Measurements from ENCODE around the gene RAMACL. TPM values are rescaled to one million over a fixed set of nuclear protein-coding genes. Genes with fewer than 3 reads are reported as not detected.

RAMACL gene
- total RNA-seq, 1 donor from 2014 or later: 0.85 TPM

- Mint-ChIP-seq H3K4me1 (ENCODE audit: unreplicated experiment) (peaks cover 11% of the 10 kb centered on the region), H3K27ac (no peak overlapping the region), H3K36me3 (no peaks in the 10 kb centered on the region), H3K27me3 (peaks cover 29% of the 10 kb centered on the region), H3K4me3 (no peak overlapping the region), H3K9me3 (no peaks in the 10 kb centered on the region)
- no peak for DNase-seq (ENCODE audit: extremely low spot score, unreplicated experiment)
- TF ChIP-seq CTCF (conservative IDR thresholded peaks at IDR 0.05): no peak
These were observed 44.0 kb upstream of the RAMACL start for GRCh38 chr6:166630462-166630861.

GRCh38 chr6:166629628-166630027 is 43.1 kb upstream of the RAMACL start:
- no peak for TF ChIP-seq CTCF (conservative IDR thresholded peaks at IDR 0.05)
- Mint-ChIP-seq H3K9me3 (no peaks in the 10 kb centered on the region), H3K4me1 (ENCODE audit: unreplicated experiment) (peaks cover 16% of the 10 kb centered on the region), H3K36me3 (no peaks in the 10 kb centered on the region), H3K27me3 (peaks cover 29% of the 10 kb centered on the region), H3K4me3 (no peak overlapping the region), H3K27ac (no peak overlapping the region)
- DNase-seq (ENCODE audit: extremely low spot score, unreplicated experiment): no peak

GRCh38 chr6:166627875-166628801 is 41.7 kb upstream of the RAMACL start:
- no peak for DNase-seq (ENCODE audit: extremely low spot score, unreplicated experiment)
- peaks cover 16% of the 10 kb centered on the region for H3K4me1 Mint-ChIP-seq (ENCODE audit: unreplicated experiment)

GRCh38 chr6:166627033-166627874 is 40.8 kb upstream of the RAMACL start, which contains the start of gene RPS6KA2:
TSS of gene RPS6KA2 (minus strand) at chr6:166627251. CDS start at chr6:166627019, 232 bp downstream.
- H3K36me3 Mint-ChIP-seq: no peaks in the 10 kb centered on the region
- peak within 1 kb of the TSS; percentile 91 for H3K4me3 Mint-ChIP-seq
- H3K9me3 Mint-ChIP-seq: no peaks in the 10 kb centered on the region
- peaks cover 16% of the 10 kb centered on the region for H3K4me1 Mint-ChIP-seq (ENCODE audit: unreplicated experiment)
- H3K27me3 Mint-ChIP-seq: peaks cover 29% of the 10 kb centered on the region
- peak; percentile 100 for DNase-seq (ENCODE audit: extremely low spot score, unreplicated experiment)
- TF ChIP-seq CTCF (conservative IDR thresholded peaks at IDR 0.05): no peak
- H3K27ac Mint-ChIP-seq: peak within 1 kb of the TSS; percentile 95

More at GRCh38 chr6:166627875-166628801, 41.7 kb upstream of the RAMACL start:
- Mint-ChIP-seq H3K36me3 (no peaks in the 10 kb centered on the region), H3K4me3 (peak overlapping the region; percentile 91), H3K27ac (peak overlapping the region; percentile 95), H3K9me3 (no peaks in the 10 kb centered on the region), H3K27me3 (peaks cover 29% of the 10 kb centered on the region)
- TF ChIP-seq CTCF (conservative IDR thresholded peaks at IDR 0.05): no peak

- Mint-ChIP-seq H3K4me1 (ENCODE audit: unreplicated experiment) (peaks cover 16% of the 10 kb centered on the region), H3K27ac (peak overlapping the region; percentile 82), H3K9me3 (no peaks in the 10 kb centered on the region), H3K27me3 (peaks cover 29% of the 10 kb centered on the region), H3K4me3 (peak overlapping the region; percentile 87), H3K36me3 (no peaks in the 10 kb centered on the region)
- no peak for TF ChIP-seq CTCF (conservative IDR thresholded peaks at IDR 0.05)
- DNase-seq (ENCODE audit: extremely low spot score, unreplicated experiment): no peak
These were observed 39.9 kb upstream of the RAMACL start for GRCh38 chr6:166626177-166627032.

All from type B pancreatic cell (in vitro differentiated cells).